HG02852 (cell line): Measurements from ENCODE around the gene CT47B1.
"Not testable (repeated sequence)": the region's sequence is repeated elsewhere in the genome, so short reads cannot be mapped to it uniquely, and the experiment has no call there.

Source experiments
- ATAC-seq: cut with Tn5 transposase; IDR thresholded peaks from one replicate; pipeline ENCODE4 v1.9.1; 2021; ENCODE audit warnings: mild to moderate bottlenecking, moderate library complexity; ENCODE audit not compliant: unreplicated experiment

Gene CT47B1

GRCh38 chrX:120875766-120876165 is at the start of gene CT47B1:
Gene CT47B1 (minus strand): TSS chrX:120875866. CDS start chrX:120875670, 196 bp downstream.
- ATAC-seq: not testable (repeated sequence)

- no peak for ATAC-seq
Observed at GRCh38 chrX:120874678-120875557, 748 bp downstream of the CT47B1 start.

- no peak for ATAC-seq
Observed at GRCh38 chrX:120857240-120857639, 18.4 kb downstream of the CT47B1 start.

- ATAC-seq: no peak
Observed at GRCh38 chrX:120840827-120841226, 34.8 kb downstream of the CT47B1 start.

- ATAC-seq: no peak
Observed at GRCh38 chrX:120839491-120839890, 36.2 kb downstream of the CT47B1 start.

- ATAC-seq: not testable (repeated sequence)
Observed at GRCh38 chrX:120827213-120827612, 48.5 kb downstream of the CT47B1 start.

- no peak for ATAC-seq
Observed at GRCh38 chrX:120825146-120825545, 50.5 kb downstream of the CT47B1 start.

- no peak for ATAC-seq
Observed at GRCh38 chrX:120824021-120824420, 51.6 kb downstream of the CT47B1 start.

- no peak for ATAC-seq
Observed at GRCh38 chrX:120823556-120823955, 52.1 kb downstream of the CT47B1 start.
